SK-N-SH (cell line): Measurements from ENCODE around the gene MUC5B. TPM values are rescaled to one million over a fixed set of nuclear protein-coding genes. Genes with fewer than 3 reads are reported as not detected.

Experiments
- CTCF ChIA-PET: fragments of 300-600, 350-600 bp; formaldehyde crosslinking; extraction: SDS; loops from one replicate; lab custom pipeline; 2021; lab: Yijun Ruan, JAX
- POLR2A ChIA-PET: fragments of 350-600 bp; sonication (Branson Sonifier 250); formaldehyde crosslinking; extraction: SDS; loops from one replicate; lab custom pipeline; 2020; ENCODE audit warnings: antibody characterized with exemption, inconsistent platforms; lab: Yijun Ruan, JAX
- DNase-seq: peaks from one replicate; pipeline ENCODE4 v3.0.0; 2012
- H2AFZ ChIP-seq: fragments of 200-600 bp; sonication (generic); 2 replicates; pipeline ENCODE4 v1.8.1; 2016; ENCODE audit warnings: antibody characterized with exemption, mild to moderate bottlenecking, low read depth
- H3F3A ChIP-seq: fragments of 200-600 bp; sonication (generic); replicated peaks from 2 replicates; pipeline ENCODE3; 2016; ENCODE audit warnings: antibody characterized with exemption, mild to moderate bottlenecking; ENCODE audit not compliant: insufficient read depth
- H3K27ac ChIP-seq, 2 experiments: fragments of 200-500 bp in 1 of 2; fragments of 200-600 bp in 1 of 2; sonication (Bioruptor generic) in 1 of 2; sonication (generic), shearing (Covaris generic) in 1 of 2; 2 replicates each; pipeline versions ENCODE4 v1.5.1 to v1.6.1; 2014 to 2016; ENCODE audit warnings: low read depth in 2 of 2, inconsistent platforms in 1 of 2, low read length in 1 of 2, mild to moderate bottlenecking in 1 of 2, mixed read lengths in 1 of 2
- H3K27me3 ChIP-seq: fragments of 200-600 bp; sonication (generic), shearing (Covaris generic); 2 replicates; pipeline ENCODE4 v1.6.1; 2016; ENCODE audit warnings: mixed run types; ENCODE audit not compliant: insufficient read depth
- H3K36me3 ChIP-seq, 2 experiments: fragments of 200-500 bp in 1 of 2; fragments of 200-600 bp in 1 of 2; sonication (Bioruptor generic) in 1 of 2; sonication (generic) in 1 of 2; replicated peaks in 1 of 2; 2 replicates each; pipeline versions ENCODE3 to v1.5.1; 2014 to 2016; ENCODE audit warnings: low read length in 1 of 2, mild to moderate bottlenecking in 1 of 2; ENCODE audit not compliant: insufficient read depth in 2 of 2, control insufficient read depth in 1 of 2
- H3K4me1 ChIP-seq, 2 experiments: fragments of 200-500 bp in 1 of 2; fragments of 200-600 bp in 1 of 2; sonication (Bioruptor generic) in 1 of 2; sonication (generic), shearing (Covaris generic) in 1 of 2; 2 replicates each; pipeline versions ENCODE4 v1.5.1 to v1.6.1; 2014 to 2016; ENCODE audit warnings: low read depth in 1 of 2, low read length in 1 of 2, mixed run types in 1 of 2; ENCODE audit not compliant: insufficient read depth in 2 of 2, control insufficient read depth in 1 of 2
- H3K4me2 ChIP-seq: fragments of 200-600 bp; sonication (generic), shearing (Covaris generic); 2 replicates; pipeline ENCODE4 v1.6.1; 2017; ENCODE audit warnings: mixed run types
- H3K4me3 ChIP-seq, 2 experiments: fragments of 200-500 bp in 1 of 2; fragments of 200-600 bp in 1 of 2; sonication (Bioruptor generic) in 1 of 2; sonication (generic), shearing (Covaris generic) in 1 of 2; 2 replicates each; pipeline versions ENCODE4 v1.5.1 to v1.8.1; 2014 to 2016; ENCODE audit warnings: low read depth in 2 of 2, inconsistent platforms in 1 of 2, low read length in 1 of 2, mild to moderate bottlenecking in 1 of 2, mixed read lengths in 1 of 2, moderate library complexity in 1 of 2
- H3K79me2 ChIP-seq: fragments of 200-600 bp; sonication (generic); 2 replicates; pipeline ENCODE4 v1.8.1; 2017; ENCODE audit warnings: mild to moderate bottlenecking; ENCODE audit not compliant: insufficient read depth
- H3K9ac ChIP-seq: fragments of 200-600 bp; sonication (generic); 2 replicates; pipeline ENCODE4 v1.6.1; 2017; ENCODE audit warnings: mixed run types
- H3K9me2 ChIP-seq: fragments of 200-600 bp; sonication (generic); 2 replicates; pipeline ENCODE4 v1.6.1; 2017; ENCODE audit warnings: mixed run types
- H3K9me3 ChIP-seq: fragments of 200-600 bp; sonication (generic); 2 replicates; pipeline ENCODE4 v1.6.1; 2017; ENCODE audit warnings: mixed run types, mild to moderate bottlenecking, moderate library complexity
- H4K20me1 ChIP-seq: fragments of 200-600 bp; sonication (generic); 2 replicates; pipeline ENCODE4 v1.6.1; 2017; ENCODE audit warnings: mild to moderate bottlenecking, mixed run types; ENCODE audit not compliant: insufficient read depth
- CHD2 ChIP-seq: fragments of 150-350 bp; IDR thresholded peaks from 2 replicates; pipeline ENCODE4 v1.6.1; 2018; ENCODE audit warnings: low read length; ENCODE audit not compliant: partially characterized antibody
- ELF1 ChIP-seq: IDR thresholded peaks from 2 replicates; pipeline ENCODE4 v1.4.0; 2012
- EZH2phosphoT487 ChIP-seq: fragments of 200-600 bp; sonication (generic); IDR thresholded peaks from 2 replicates; pipeline ENCODE4 v1.6.1; 2017; ENCODE audit warnings: low read depth, mixed run types, mild to moderate bottlenecking, antibody characterized with exemption, moderate library complexity, borderline replicate concordance
- FOXM1 ChIP-seq: IDR thresholded peaks from 2 replicates; pipeline ENCODE4 v1.4.0; 2012; ENCODE audit warnings: low read depth, mild to moderate bottlenecking
- GABPA ChIP-seq: IDR thresholded peaks from 2 replicates; pipeline ENCODE4 v1.4.0; 2012; ENCODE audit warnings: low read depth, mild to moderate bottlenecking
- GATA2 ChIP-seq: sonication (generic); formaldehyde crosslinking; IDR thresholded peaks from 2 replicates; pipeline ENCODE4 v1.5.0; 2020; ENCODE audit warnings: mild to moderate bottlenecking, missing genetic modification reagents
- JUND ChIP-seq: IDR thresholded peaks from 2 replicates; pipeline ENCODE4 v1.4.0; 2012
- MEF2A ChIP-seq: IDR thresholded peaks from 2 replicates; pipeline ENCODE4 v1.4.0; 2012; ENCODE audit warnings: low read depth, borderline replicate concordance
- NFIC ChIP-seq: IDR thresholded peaks from 2 replicates; pipeline ENCODE4 v1.4.0; 2012; ENCODE audit warnings: borderline replicate concordance
- PBX3 ChIP-seq: IDR thresholded peaks from 2 replicates; pipeline ENCODE4; 2012
- POLR2AphosphoS5 ChIP-seq: IDR thresholded peaks from 2 replicates; pipeline ENCODE4 v1.6.1; 2012; ENCODE audit warnings: low read depth, low read length
- RCOR1 ChIP-seq: fragments of 150-350 bp; IDR thresholded peaks from 2 replicates; pipeline ENCODE4 v1.6.1; 2017; ENCODE audit warnings: antibody characterized with exemption, low read length
- TAF1 ChIP-seq: IDR thresholded peaks from 2 replicates; pipeline ENCODE4 v1.6.1; 2012; ENCODE audit warnings: low read depth, mild to moderate bottlenecking, low read length, moderate library complexity, borderline replicate concordance
- TEAD4 ChIP-seq: IDR thresholded peaks from 2 replicates; pipeline ENCODE4 v1.4.0; 2012; ENCODE audit warnings: mild to moderate bottlenecking, borderline replicate concordance; ENCODE audit not compliant: insufficient read depth
- USF1 ChIP-seq: IDR thresholded peaks from 2 replicates; pipeline ENCODE4 v1.4.0; 2012; ENCODE audit warnings: low read depth, borderline replicate concordance
- YY1 ChIP-seq: IDR thresholded peaks from 2 replicates; pipeline ENCODE4 v1.4.0; 2012; ENCODE audit warnings: low read depth, mild to moderate bottlenecking
- WGBS: methylation state at CpG from one replicate; pipeline ENCODE4 v1.1.6; 2017; ENCODE audit warnings: low lambda C conversion rate; 5-methylcytosine and 5-hydroxymethylcytosine counted together
- polyA plus RNA-seq, 3 experiments: library from polyadenylated mRNA; depleted of rRNA; stranded (reverse); fragments of >200 nt; gene quantifications; 2 replicates each; pipeline ENCODE4 v1.2.3, GENCODE V29; 2012
- TF ChIP-seq, protein P1 (sequence below): fragments of 150-350 bp; IDR thresholded peaks from 2 replicates; pipeline ENCODE4 v1.6.1; 2016; ENCODE audit warnings: mild to moderate bottlenecking, low read depth, low read length
- TF ChIP-seq, protein P2 (sequence below): IDR thresholded peaks from 2 replicates; pipeline ENCODE4 v1.4.0; 2012; ENCODE audit warnings: low read depth, borderline replicate concordance
- TF ChIP-seq, protein P3 (sequence below): IDR thresholded peaks from 2 replicates; pipeline ENCODE4 v1.4.0; 2012; ENCODE audit warnings: low read depth

MUC5B gene
- polyA plus RNA-seq, 1 of the 3 experiments (the other 2 are of a cell fraction): not detected

GRCh38 chr11:1257366-1257765 is 34.5 kb downstream of the MUC5B start:
- H3K9me2 ChIP-seq: no peaks in the 10 kb centered on the region
- no peaks in the 10 kb centered on the region for H3K36me3 ChIP-seq
- H4K20me1 ChIP-seq: no peaks in the 10 kb centered on the region
- ChIA-PET CTCF (no interaction called here), POLR2A (no interaction called here)
- H3K27ac ChIP-seq: no peak overlapping the region
- no peak overlapping the region for H3K9ac ChIP-seq
- DNase-seq: no peak
- H3K79me2 ChIP-seq: no peaks in the 10 kb centered on the region
- H3F3A ChIP-seq: no peaks in the 10 kb centered on the region
- H3K27me3 ChIP-seq: no peaks in the 10 kb centered on the region
- TF ChIP-seq RCOR1 (no peak), ELF1 (no peak), CHD2 (no peak), POLR2AphosphoS5 (no peak), FOXM1 (no peak), GABPA (no peak), TAF1 (no peak), MEF2A (no peak), NFIC (no peak), PBX3 (no peak), GATA2 (no peak), USF1 (no peak)
- TF ChIP-seq, protein P1, sequence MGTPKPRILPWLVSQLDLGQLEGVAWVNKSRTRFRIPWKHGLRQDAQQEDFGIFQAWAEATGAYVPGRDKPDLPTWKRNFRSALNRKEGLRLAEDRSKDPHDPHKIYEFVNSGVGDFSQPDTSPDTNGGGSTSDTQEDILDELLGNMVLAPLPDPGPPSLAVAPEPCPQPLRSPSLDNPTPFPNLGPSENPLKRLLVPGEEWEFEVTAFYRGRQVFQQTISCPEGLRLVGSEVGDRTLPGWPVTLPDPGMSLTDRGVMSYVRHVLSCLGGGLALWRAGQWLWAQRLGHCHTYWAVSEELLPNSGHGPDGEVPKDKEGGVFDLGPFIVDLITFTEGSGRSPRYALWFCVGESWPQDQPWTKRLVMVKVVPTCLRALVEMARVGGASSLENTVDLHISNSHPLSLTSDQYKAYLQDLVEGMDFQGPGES: no peak
- TF ChIP-seq, protein P2, sequence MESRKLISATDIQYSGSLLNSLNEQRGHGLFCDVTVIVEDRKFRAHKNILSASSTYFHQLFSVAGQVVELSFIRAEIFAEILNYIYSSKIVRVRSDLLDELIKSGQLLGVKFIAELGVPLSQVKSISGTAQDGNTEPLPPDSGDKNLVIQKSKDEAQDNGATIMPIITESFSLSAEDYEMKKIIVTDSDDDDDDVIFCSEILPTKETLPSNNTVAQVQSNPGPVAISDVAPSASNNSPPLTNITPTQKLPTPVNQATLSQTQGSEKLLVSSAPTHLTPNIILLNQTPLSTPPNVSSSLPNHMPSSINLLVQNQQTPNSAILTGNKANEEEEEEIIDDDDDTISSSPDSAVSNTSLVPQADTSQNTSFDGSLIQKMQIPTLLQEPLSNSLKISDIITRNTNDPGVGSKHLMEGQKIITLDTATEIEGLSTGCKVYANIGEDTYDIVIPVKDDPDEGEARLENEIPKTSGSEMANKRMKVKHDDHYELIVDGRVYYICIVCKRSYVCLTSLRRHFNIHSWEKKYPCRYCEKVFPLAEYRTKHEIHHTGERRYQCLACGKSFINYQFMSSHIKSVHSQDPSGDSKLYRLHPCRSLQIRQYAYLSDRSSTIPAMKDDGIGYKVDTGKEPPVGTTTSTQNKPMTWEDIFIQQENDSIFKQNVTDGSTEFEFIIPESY: no peak
- H2AFZ ChIP-seq: no peak overlapping the region
- no peak overlapping the region for H3K4me2 ChIP-seq
- H3K4me1 ChIP-seq: peaks cover 0 to 7% of the 10 kb centered on the region in 2 experiments; a peak in 1 of 4 replicates
- H3K4me3 ChIP-seq: no peak overlapping the region
- H3K9me3 ChIP-seq: no peaks in the 10 kb centered on the region
- WGBS: 72% methylated on average over 15 of the region's 27 CpGs

DNA sequence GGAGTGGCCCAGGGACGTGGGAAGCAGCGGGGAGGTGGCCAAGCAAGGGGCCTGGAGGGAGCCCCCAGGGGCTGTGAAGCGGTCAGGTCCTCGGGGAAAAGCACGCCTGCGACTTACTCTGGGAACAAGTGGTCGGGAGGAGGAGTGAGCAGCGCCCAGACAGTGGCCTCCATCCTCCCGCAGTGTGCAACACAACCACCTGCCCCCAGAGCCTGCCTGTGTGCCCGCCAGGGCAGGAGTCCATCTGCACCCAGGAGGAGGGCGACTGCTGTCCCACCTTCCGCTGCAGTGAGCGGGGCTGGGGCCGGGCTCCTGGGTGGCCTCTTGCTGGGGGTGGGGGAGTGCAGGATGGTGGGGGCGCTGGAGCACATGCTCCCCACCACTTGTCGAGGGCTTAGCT is 35.0 kb downstream of the MUC5B start:
- Histone ChIP-seq H4K20me1 (no peaks in the 10 kb centered on the region), H3K36me3 (no peaks in the 10 kb centered on the region), H2AFZ (no peak overlapping the region), H3K9ac (no peak overlapping the region), H3K79me2 (no peaks in the 10 kb centered on the region), H3K9me3 (no peaks in the 10 kb centered on the region), H3K27ac (no peak overlapping the region), H3K4me3 (no peak overlapping the region), H3K4me1 (peaks cover 0 to 9% of the 10 kb centered on the region in 2 experiments; a peak in 1 of 4 replicates), H3K9me2 (no peaks in the 10 kb centered on the region), H3K27me3 (no peaks in the 10 kb centered on the region), H3K4me2 (no peak overlapping the region), H3F3A (no peaks in the 10 kb centered on the region)
- ChIA-PET POLR2A (no interaction called here), CTCF (interaction anchor here (1.0 kb wide), 1 partner anchor 34 kb away, joined by 3 read pairs; no protein-coding TSS in a partner anchor)
- no peak for DNase-seq
- WGBS: 62% methylated on average over 14 of the region's 16 CpGs
- TF ChIP-seq, protein P1: no peak
- TF ChIP-seq JUND (no peak), EZH2phosphoT487 (no peak), TAF1 (no peak), TEAD4 (no peak), ELF1 (no peak), RCOR1 (no peak), CHD2 (no peak), MEF2A (no peak), FOXM1 (no peak), YY1 (no peak)
- TF ChIP-seq, protein P2: no peak
- TF ChIP-seq, protein P3, sequence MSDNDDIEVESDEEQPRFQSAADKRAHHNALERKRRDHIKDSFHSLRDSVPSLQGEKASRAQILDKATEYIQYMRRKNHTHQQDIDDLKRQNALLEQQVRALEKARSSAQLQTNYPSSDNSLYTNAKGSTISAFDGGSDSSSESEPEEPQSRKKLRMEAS: no peak
